ENCODE results near the gene DRD2.

Gene DRD2

GRCh38 chr11:113440816-113441215 is 34.4 kb downstream of the DRD2 start:
- FAIRE-seq = no peak

- FAIRE-seq = no peak
Observed at GRCh38 chr11:113436672-113437252, 38.4 kb downstream of the DRD2 start.

- FAIRE-seq = no peak
Observed at GRCh38 chr11:113435190-113435968, 39.8 kb downstream of the DRD2 start.

GRCh38 chr11:113431746-113432145 is 43.5 kb downstream of the DRD2 start:
- FAIRE-seq = no peak

DNA sequence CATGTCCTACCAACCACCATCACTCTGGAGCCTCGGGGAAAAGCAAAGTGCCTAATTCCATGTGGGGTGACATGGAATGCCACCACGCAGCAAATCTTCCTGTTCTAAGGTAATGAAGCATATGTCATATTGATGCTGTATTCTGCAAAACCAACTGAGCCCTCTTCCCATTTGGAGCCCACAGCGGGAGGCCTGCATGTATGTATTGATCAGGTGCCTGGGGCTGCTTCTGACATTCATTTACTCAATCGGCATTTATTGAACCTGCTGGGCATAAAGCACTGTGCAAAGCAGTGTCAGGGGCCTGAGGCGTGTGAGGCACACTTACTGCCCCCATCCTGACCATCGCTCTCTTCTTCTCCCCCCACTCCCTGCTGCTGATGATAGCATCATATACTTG is 48.5 kb downstream of the DRD2 start:
- FAIRE-seq = no peak

DNA sequence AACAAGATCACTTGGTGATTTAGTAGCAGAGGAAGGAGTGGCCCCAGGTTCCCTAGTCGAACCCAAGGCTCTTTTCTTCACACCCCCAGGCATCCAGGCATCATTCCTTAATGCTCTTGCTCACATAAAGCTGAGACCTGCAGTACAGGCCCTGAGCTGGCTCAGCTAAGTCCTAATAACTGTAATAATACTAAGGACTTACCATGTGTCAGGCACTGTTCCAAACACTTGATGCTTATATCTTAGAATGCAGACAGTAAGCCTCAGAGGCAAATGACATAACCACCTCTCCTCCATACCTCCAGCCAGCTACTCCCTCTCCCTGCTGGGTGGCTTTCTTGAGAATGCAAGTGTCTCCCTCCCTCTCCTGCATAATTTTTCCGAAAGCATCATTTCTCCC is 54.4 kb downstream of the DRD2 start:
- FAIRE-seq = no peak

DNA sequence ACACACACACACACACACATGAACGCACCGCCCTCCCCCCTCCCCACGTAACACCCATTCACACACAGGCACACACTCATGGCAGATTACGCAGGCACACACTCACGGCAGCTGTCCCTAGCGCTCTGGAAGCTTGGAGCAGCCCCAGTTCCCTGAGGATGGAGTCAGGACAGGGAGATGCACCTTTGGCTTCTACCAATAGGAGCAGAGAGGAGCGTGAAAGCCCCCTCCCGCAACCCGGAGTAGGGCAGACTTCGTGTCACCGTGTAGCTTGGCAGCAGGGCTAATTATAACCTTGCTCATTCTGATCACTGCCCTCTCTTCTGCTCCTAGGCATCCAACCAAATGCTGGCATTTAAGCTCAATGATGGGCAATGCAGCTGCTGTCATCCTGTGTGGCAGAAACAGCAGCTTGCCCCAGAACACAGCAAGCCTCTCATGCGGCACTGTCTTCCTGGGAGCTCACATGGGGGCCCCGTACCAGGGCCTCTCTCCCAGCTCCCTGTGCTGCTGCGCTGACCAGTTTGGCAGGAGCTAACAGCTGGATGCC is 55.7 kb downstream of the DRD2 start:
- no peak for FAIRE-seq

DNA sequence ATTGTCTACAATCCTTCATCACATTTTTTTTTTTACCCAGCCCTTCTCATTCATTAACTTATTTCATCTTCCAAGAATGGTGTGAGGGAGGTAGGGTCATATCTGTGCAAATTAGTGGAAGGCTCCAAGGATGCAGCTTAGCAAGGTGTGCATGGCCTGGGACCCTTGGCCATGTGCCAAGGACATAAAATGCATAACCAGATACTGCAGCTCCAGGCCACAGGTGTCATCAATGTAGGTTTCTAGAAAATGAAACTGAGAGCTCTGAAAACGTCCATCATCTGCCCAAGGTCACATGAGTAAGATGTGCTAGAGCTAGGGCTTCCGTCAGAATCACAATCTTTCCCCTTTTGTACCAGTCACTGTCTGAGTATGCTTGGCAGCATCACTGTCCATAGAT is 57.8 kb downstream of the DRD2 start:
- no peak for FAIRE-seq

- FAIRE-seq = no peak
Observed at GRCh38 chr11:113415343-113415742, 59.9 kb downstream of the DRD2 start.

DNA sequence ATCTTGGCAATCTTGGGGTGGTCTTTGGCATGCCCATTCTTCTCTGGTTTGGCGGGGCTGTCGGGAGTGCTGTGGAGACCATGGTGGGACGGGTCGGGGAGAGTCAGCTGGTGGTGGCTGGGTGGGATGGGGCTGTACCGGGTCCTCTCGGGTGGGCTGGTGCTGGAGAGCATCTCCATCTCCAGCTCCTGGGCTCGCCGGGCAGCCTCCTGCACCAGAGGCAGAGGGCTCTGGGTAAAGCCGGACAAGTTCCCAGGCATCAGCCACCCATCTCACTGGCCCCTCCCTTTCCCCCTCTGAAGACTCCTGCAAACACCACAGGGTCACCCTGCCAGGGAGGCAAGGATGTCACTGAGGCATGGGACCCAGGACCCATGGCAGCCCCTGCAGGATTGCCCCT is 62.5 kb downstream of the DRD2 start:
- FAIRE-seq = no peak

DNA sequence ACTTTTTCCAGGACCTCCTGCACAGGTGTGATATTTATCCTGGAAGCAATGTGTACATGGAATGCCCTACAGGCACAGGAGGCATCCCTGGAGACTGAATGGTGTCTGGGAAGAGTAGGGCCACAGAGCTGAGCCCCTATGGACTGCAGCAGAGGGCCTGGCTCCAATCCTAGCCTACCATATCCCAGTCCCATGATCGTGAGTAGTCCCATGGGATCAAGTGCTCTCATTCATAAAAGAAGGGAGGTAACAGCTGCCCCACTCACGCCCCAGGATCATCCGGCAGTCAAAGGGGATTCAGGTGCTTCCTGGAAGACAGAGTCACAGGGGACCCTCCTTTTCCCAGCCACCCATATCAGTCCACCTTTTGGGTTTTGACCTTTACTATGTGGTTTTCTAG is 63.7 kb downstream of the DRD2 start:
- FAIRE-seq = no peak

GRCh38 chr11:113410414-113411135 is 64.6 kb downstream of the DRD2 start:
- no peak for FAIRE-seq

- FAIRE-seq = no peak
Observed at GRCh38 chr11:113409526-113409925, 65.7 kb downstream of the DRD2 start.

- no peak for FAIRE-seq
Observed at GRCh38 chr11:113408887-113409286, 66.3 kb downstream of the DRD2 start.

GRCh38 chr11:113408206-113408605 is 67.0 kb downstream of the DRD2 start:
- FAIRE-seq = no peak

- no peak for FAIRE-seq
Observed at GRCh38 chr11:113407163-113407562, 68.0 kb downstream of the DRD2 start.

DNA sequence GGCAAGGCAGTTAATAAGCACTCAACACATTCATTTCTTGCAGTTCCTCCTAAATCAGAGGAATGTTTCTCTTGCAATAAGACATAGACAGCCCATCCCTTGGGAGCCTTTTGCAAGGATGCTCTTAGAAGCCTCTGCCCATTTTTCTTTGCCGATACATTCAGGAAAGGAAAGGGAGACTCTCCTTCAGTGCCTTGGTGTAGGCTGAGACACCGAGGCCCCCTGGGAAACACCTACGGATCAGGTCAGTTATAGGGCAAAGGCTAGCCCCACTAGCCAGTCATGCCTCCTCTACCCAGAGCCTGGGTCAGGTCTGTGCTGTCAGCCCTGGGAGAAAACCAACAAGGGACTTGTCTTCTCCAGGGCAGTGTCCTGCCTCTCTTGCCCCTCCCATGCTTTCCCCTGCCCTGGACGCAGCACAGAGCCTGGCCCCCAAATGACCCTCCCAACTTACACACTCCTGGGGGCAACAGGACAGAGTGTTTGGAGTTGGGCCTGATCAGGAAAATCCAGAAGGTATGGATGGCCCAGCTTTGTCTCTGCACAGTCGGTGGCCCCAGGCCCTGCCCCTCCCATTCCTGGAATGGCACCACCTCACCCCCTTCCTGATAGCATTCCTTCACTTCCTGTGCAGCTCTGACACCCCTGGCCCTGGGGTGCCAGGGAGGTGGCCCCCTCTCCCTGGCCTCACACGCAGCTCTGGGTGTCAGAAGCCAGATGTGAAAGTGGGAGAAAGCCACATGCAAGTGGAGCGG is 69.3 kb downstream of the DRD2 start:
- FAIRE-seq = no peak

DNA sequence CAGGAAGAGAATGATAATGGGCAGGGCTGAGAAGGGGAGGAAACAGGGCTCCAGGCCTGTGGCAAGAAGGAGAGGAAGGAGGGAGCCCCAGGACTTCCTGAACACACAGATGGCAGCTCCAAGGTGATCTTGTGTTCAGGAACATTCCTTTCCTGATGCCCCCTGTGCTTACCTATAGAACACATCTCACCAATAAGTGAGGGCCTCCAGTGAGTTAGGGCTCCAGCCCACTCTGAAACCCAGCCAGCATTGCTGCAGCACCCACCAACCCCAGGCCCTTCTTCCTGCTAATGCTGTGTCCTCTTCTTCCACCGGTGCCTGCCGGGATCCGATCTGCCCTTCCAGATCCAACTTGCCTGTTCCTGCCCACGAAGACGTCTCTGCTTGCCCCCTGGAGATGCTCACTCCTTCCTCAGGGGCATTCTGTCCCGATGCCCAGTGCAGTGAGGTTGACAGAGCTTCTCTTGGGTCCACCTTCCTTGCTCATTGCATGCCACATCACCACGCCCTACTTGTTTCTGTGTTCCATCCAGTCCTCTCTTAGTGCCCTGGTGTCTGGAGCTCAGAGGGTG is 70.3 kb downstream of the DRD2 start:
- FAIRE-seq = no peak

DNA sequence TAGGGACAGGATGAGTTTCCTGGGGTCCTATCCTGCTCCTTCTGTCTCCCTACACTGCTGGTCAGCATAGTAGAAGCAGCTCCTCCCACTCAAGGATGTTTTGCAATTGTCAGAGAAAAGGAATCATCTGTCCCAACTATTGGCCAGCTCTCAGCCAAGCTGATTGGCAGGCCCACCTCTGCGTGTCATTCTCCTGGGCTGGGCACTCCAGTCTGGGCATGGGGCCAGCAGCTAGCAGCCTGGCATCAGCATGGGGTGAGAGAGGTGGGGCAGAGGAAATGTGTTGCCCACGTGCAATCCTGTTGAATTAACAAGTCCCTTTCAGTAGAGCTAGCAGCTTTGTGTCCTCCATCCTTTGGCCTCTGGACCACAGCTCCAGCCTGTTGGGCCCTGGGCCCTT is 73.5 kb downstream of the DRD2 start:
- FAIRE-seq = no peak

DNA sequence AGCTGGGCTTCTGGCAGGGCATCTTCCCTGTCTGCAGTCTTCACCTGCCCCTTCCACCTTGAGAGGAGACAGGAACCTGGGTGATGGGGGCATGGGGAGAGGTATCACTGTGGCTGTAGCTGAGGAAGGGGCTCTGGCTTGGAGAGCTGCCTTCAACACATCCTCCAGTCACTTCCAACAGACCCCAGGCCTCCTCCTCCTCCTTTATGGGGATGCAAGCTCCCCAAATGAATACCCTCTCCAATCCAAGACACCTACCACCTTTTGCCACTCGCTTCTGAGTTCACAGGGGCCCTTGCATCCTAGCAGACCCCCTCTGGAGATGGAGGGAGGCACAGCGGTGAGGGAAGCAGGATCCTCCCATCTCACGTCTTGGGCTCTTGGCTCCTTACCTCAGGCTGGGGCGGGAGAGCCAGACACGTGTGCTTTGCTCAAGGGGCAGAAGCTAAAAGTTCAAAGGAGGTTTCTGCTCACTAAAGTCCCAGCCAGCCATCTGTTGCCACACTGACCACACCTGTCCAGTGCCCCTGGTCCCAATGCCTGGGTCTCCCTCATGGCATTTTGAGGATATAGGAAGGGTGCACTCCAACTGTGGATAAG is 74.5 kb downstream of the DRD2 start:
- FAIRE-seq = no peak

DNA sequence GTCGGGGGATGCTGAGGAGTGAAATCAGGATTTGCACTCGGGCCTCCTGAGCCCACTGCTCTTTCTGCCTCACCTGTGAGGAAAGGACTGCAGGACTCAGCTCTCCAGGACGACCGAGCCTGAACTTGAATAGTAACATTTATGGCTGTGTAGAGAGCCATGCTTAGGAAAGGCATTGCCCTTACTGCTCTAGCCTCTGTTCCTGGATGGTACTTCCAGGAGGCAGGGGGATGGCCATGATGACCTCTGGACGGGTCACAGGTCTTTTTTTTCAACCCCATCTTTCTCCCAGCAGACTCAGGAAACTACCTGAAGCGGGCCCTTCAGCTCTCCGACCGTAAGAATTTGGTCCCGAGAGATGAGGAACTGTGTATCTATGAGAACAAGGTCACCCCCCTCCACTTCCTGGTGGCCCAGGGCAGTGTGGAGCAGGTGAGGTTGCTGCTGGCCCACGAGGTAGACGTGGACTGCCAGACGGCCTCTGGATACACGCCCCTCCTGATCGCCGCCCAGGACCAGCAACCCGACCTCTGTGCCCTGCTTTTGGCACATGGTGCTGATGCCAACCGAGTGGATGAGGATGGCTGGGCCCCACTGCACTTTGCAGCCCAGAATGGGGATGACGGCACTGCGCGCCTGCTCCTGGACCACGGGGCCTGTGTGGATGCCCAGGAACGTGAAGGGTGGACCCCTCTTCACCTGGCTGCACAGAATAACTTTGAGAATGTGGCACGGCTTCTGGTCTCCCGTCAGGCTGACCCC is 76.3 kb downstream of the DRD2 start:
- no peak for FAIRE-seq

DNA sequence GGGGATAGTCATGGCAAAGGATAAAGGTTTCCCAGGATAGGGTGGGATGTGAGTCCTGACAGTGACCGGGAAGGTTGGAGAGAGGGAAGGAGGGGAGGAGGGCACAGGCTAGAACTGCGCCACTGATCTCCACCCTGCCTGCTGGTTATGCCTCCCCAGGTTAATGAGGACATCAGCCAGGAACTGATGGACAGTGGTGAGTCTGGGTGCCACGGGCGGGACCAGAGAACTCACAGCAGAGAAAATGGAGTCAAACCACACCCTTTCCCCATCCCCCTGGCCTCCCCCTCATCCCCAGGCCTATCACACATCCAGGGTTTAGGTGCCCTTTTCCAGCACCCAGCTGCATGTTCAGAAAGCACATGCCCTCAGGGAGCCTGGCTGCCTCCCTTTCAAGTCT is 77.4 kb downstream of the DRD2 start:
- FAIRE-seq = no peak

Data from G401.6 (cell line).